Parathyroid adenoma (tissue), 2 donors: ENCODE results near the gene CPA5.

ENCODE experiments used
- H2AFZ ChIP-seq: fragments of 300-600 bp; sonication (generic); one replicate; pipeline ENCODE4 v1.7.0; 2017; ENCODE audit warnings: antibody characterized with exemption, mild to moderate bottlenecking
- H3K27ac ChIP-seq: fragments of 300-600 bp; sonication (generic); one replicate; pipeline ENCODE4 v1.7.0; 2017
- H3K27me3 ChIP-seq: fragments of 300-600 bp; sonication (generic); one replicate; pipeline ENCODE4 v1.7.0; 2017; ENCODE audit warnings: low read length; ENCODE audit not compliant: control insufficient read depth, insufficient read depth
- H3K36me3 ChIP-seq: fragments of 300-600 bp; sonication (generic); one replicate; pipeline ENCODE4 v1.7.0; 2017; ENCODE audit warnings: low read length; ENCODE audit not compliant: control insufficient read depth, insufficient read depth
- H3K4me1 ChIP-seq: fragments of 300-600 bp; sonication (generic); one replicate; pipeline ENCODE4 v1.7.0; 2017; ENCODE audit warnings: control low read depth
- H3K4me2 ChIP-seq: fragments of 300-600 bp; sonication (generic); one replicate; pipeline ENCODE4 v1.7.0; 2017; ENCODE audit warnings: low read length
- H3K4me3 ChIP-seq: fragments of 300-600 bp; sonication (generic); one replicate; pipeline ENCODE4 v1.7.0; 2017; ENCODE audit warnings: low read depth, low read length
- H3K79me2 ChIP-seq: fragments of 300-600 bp; sonication (generic); one replicate; pipeline ENCODE4 v1.7.0; 2017; ENCODE audit warnings: control low read depth
- H3K9ac ChIP-seq: fragments of 300-600 bp; sonication (generic); one replicate; pipeline ENCODE4 v1.7.0; 2017; ENCODE audit warnings: mild to moderate bottlenecking
- H3K9me3 ChIP-seq: fragments of 300-600 bp; sonication (generic); one replicate; pipeline ENCODE4 v1.7.0; 2017; ENCODE audit warnings: low read length; ENCODE audit not compliant: control insufficient read depth
- CTCF ChIP-seq: fragments of 300-600 bp; sonication (generic); IDR thresholded peaks from one replicate; pipeline ENCODE4 v1.7.0; 2017; ENCODE audit warnings: antibody characterized with exemption, mild to moderate bottlenecking
- donor health status: primary hyperparathyroidism.

Gene CPA5

GRCh38 chr7:130384371-130384801 is 39.8 kb downstream of the CPA5 start:
- no peaks in the 10 kb centered on the region for H3K27me3 ChIP-seq
- H3K9me3 ChIP-seq: no peaks in the 10 kb centered on the region
- H3K79me2 ChIP-seq: no peaks in the 10 kb centered on the region
- H3K9ac ChIP-seq: no peak overlapping the region
- no peak for TF ChIP-seq CTCF
- H3K4me2 ChIP-seq: no peak overlapping the region
- no peaks in the 10 kb centered on the region for H3K4me1 ChIP-seq
- no peaks in the 10 kb centered on the region for H3K36me3 ChIP-seq
- no peak overlapping the region for H3K27ac ChIP-seq
- no peak overlapping the region for H2AFZ ChIP-seq
- H3K4me3 ChIP-seq: no peak overlapping the region

- Histone ChIP-seq H3K4me3 (no peak overlapping the region), H3K79me2 (no peaks in the 10 kb centered on the region), H3K9me3 (no peaks in the 10 kb centered on the region), H3K4me1 (no peaks in the 10 kb centered on the region), H2AFZ (no peak overlapping the region), H3K27ac (no peak overlapping the region), H3K36me3 (no peaks in the 10 kb centered on the region), H3K9ac (no peak overlapping the region), H3K4me2 (no peak overlapping the region), H3K27me3 (no peaks in the 10 kb centered on the region)
- TF ChIP-seq CTCF: no peak
Observed at GRCh38 chr7:130384841-130385599, 40.4 kb downstream of the CPA5 start.

- Histone ChIP-seq H3K36me3 (no peaks in the 10 kb centered on the region), H3K4me1 (no peaks in the 10 kb centered on the region), H3K9ac (no peak overlapping the region), H3K27ac (no peak overlapping the region), H3K9me3 (no peaks in the 10 kb centered on the region), H3K4me3 (no peak overlapping the region), H2AFZ (no peak overlapping the region), H3K27me3 (no peaks in the 10 kb centered on the region), H3K4me2 (no peak overlapping the region), H3K79me2 (no peaks in the 10 kb centered on the region)
- no peak for TF ChIP-seq CTCF
Observed at GRCh38 chr7:130385600-130386066, 41.0 kb downstream of the CPA5 start.

GRCh38 chr7:130386876-130387275 is 42.3 kb downstream of the CPA5 start:
- Histone ChIP-seq H3K9me3 (no peaks in the 10 kb centered on the region), H3K4me1 (no peaks in the 10 kb centered on the region), H3K27ac (no peak overlapping the region), H3K4me2 (no peak overlapping the region), H3K4me3 (no peak overlapping the region), H3K27me3 (no peaks in the 10 kb centered on the region), H2AFZ (no peak overlapping the region), H3K9ac (no peak overlapping the region), H3K79me2 (no peaks in the 10 kb centered on the region), H3K36me3 (no peaks in the 10 kb centered on the region)
- no peak for TF ChIP-seq CTCF

GRCh38 chr7:130387306-130387627 is 42.7 kb downstream of the CPA5 start:
- no peak overlapping the region for H3K4me2 ChIP-seq
- no peaks in the 10 kb centered on the region for H3K36me3 ChIP-seq
- H3K4me1 ChIP-seq: no peaks in the 10 kb centered on the region
- no peaks in the 10 kb centered on the region for H3K79me2 ChIP-seq
- no peaks in the 10 kb centered on the region for H3K27me3 ChIP-seq
- H3K27ac ChIP-seq: no peak overlapping the region
- no peak for TF ChIP-seq CTCF
- no peak overlapping the region for H3K9ac ChIP-seq
- no peak overlapping the region for H3K4me3 ChIP-seq
- no peaks in the 10 kb centered on the region for H3K9me3 ChIP-seq
- H2AFZ ChIP-seq: no peak overlapping the region
